ENCODE data around the gene TCOF1.

GRCh38 chr5:150339165-150339564, 18.3 kb upstream of the TCOF1 start:
- TF ChIP-seq CTCF (IDR thresholded peaks at IDR 0.05) (no peak), ZFX (IDR thresholded peaks at IDR 0.05; ENCODE audit: borderline replicate concordance) (no peak)
